CMK (cell line): ENCODE results near the gene ZIC4.

Experiments used
- DNase-seq: peaks from one replicate; pipeline ENCODE4 v3.0.0-alpha.2; 2010; ENCODE audit warnings: low read depth

ZIC4 gene

GRCh38 chr3:147370349-147370748 is 36.0 kb downstream of the ZIC4 start:
- no peak for DNase-seq

- DNase-seq, result no peak
Observed at GRCh38 chr3:147369661-147370123, 36.7 kb downstream of the ZIC4 start.

GRCh38 chr3:147369231-147369630 is 37.1 kb downstream of the ZIC4 start:
- DNase-seq, result no peak

GRCh38 chr3:147368561-147369221 is 37.7 kb downstream of the ZIC4 start:
- no peak for DNase-seq

GRCh38 chr3:147368151-147368550 is 38.2 kb downstream of the ZIC4 start:
- DNase-seq, result no peak

- DNase-seq, result no peak
Observed at GRCh38 chr3:147367676-147368075, 38.7 kb downstream of the ZIC4 start.

- no peak for DNase-seq
Observed at GRCh38 chr3:147365196-147366115, 40.9 kb downstream of the ZIC4 start.

GRCh38 chr3:147364771-147365170 is 41.6 kb downstream of the ZIC4 start:
- DNase-seq, result no peak

GRCh38 chr3:147361454-147362420 is 44.6 kb downstream of the ZIC4 start:
- DNase-seq, result peak; percentile 5

- DNase-seq, result no peak
Observed at GRCh38 chr3:147360646-147361453, 45.5 kb downstream of the ZIC4 start.

GRCh38 chr3:147360051-147360439 is 46.3 kb downstream of the ZIC4 start:
- no peak for DNase-seq

GRCh38 chr3:147359177-147360050 is 46.9 kb downstream of the ZIC4 start:
- no peak for DNase-seq

- no peak for DNase-seq
Observed at GRCh38 chr3:147358144-147358992, 48.0 kb downstream of the ZIC4 start.

- DNase-seq, result no peak
Observed at GRCh38 chr3:147356909-147357900, 49.1 kb downstream of the ZIC4 start.

GRCh38 chr3:147356145-147356908 is 50.0 kb downstream of the ZIC4 start:
- DNase-seq, result no peak

- DNase-seq, result no peak
Observed at GRCh38 chr3:147355753-147356090, 50.6 kb downstream of the ZIC4 start.

- no peak for DNase-seq
Observed at GRCh38 chr3:147355084-147355752, 51.1 kb downstream of the ZIC4 start.
